WTC11 (cell line): ENCODE results near the gene CNGA1.

Experiments
- ETV6 ChIP-seq: sonication (generic); formaldehyde crosslinking; IDR thresholded peaks from 2 replicates; pipeline ENCODE4 v1.8.1; 2022; ENCODE audit warnings: mild to moderate bottlenecking, missing genetic modification reagents
- FOXP1 ChIP-seq: sonication (generic); formaldehyde crosslinking; IDR thresholded peaks from 2 replicates; pipeline ENCODE4 v1.8.0; 2022; ENCODE audit warnings: missing genetic modification reagents, mild to moderate bottlenecking, moderate library complexity, borderline replicate concordance
- SMAD3 ChIP-seq: sonication (generic); formaldehyde crosslinking; IDR thresholded peaks from 2 replicates; pipeline ENCODE4 v1.8.0; 2022; ENCODE audit warnings: missing genetic modification reagents, mild to moderate bottlenecking, borderline replicate concordance
- TF ChIP-seq, protein P1 (sequence below): fragments of 200-600 bp; IDR thresholded peaks from 2 replicates; pipeline ENCODE4 v1.8.0; 2022; ENCODE audit warnings: antibody characterized with exemption
- TF ChIP-seq, protein P2 (sequence below): sonication (generic); formaldehyde crosslinking; IDR thresholded peaks from 2 replicates; pipeline ENCODE4 v1.8.1; 2023; ENCODE audit warnings: mild to moderate bottlenecking, missing genetic modification reagents
- TF ChIP-seq, protein P3 (sequence below): sonication (generic); formaldehyde crosslinking; IDR thresholded peaks from 2 replicates; pipeline ENCODE4 v1.8.0; 2022; ENCODE audit warnings: mild to moderate bottlenecking, missing genetic modification reagents
- TF ChIP-seq, protein P4 (sequence below): sonication (generic); formaldehyde crosslinking; IDR thresholded peaks from 2 replicates; pipeline ENCODE4 v1.8.0; 2022; ENCODE audit warnings: missing genetic modification reagents
- TF ChIP-seq, protein P5 (sequence below): sonication (generic); formaldehyde crosslinking; conservative IDR thresholded peaks from 2 replicates; pipeline ENCODE4 v1.8.1; 2022; ENCODE audit warnings: mild to moderate bottlenecking, missing genetic modification reagents
- TF ChIP-seq, protein P6 (sequence below): sonication (generic); formaldehyde crosslinking; IDR thresholded peaks from 2 replicates; pipeline ENCODE4 v1.8.1; 2023; ENCODE audit warnings: mild to moderate bottlenecking, moderate library complexity, missing genetic modification reagents

DNA sequence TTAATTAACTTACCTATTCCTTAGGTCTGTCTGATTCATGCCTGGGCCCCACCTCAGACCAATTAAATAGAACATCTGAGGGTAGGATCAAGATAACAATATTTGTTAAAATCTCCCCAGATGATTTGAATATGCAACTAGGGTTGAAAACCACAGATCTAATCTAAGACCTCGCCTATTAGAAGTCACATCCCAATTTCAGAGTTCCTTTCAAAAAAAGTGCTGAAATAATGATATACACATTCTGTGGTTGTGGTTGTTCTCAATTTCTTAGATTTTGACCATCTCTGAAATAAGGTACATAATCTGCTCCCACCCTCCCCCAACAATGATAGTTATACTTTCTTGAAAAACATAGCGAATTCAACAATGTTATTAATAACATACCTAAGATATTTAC lies 27.8 kb upstream of the CNGA1 start:
- TF ChIP-seq, protein P1, sequence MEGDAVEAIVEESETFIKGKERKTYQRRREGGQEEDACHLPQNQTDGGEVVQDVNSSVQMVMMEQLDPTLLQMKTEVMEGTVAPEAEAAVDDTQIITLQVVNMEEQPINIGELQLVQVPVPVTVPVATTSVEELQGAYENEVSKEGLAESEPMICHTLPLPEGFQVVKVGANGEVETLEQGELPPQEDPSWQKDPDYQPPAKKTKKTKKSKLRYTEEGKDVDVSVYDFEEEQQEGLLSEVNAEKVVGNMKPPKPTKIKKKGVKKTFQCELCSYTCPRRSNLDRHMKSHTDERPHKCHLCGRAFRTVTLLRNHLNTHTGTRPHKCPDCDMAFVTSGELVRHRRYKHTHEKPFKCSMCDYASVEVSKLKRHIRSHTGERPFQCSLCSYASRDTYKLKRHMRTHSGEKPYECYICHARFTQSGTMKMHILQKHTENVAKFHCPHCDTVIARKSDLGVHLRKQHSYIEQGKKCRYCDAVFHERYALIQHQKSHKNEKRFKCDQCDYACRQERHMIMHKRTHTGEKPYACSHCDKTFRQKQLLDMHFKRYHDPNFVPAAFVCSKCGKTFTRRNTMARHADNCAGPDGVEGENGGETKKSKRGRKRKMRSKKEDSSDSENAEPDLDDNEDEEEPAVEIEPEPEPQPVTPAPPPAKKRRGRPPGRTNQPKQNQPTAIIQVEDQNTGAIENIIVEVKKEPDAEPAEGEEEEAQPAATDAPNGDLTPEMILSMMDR = no peak
- TF ChIP-seq FOXP1 (CRISPR knock-in tag) (no peak), SMAD3 (no peak), ETV6 (CRISPR knock-in tag) (no peak)
- TF ChIP-seq, protein P2, sequence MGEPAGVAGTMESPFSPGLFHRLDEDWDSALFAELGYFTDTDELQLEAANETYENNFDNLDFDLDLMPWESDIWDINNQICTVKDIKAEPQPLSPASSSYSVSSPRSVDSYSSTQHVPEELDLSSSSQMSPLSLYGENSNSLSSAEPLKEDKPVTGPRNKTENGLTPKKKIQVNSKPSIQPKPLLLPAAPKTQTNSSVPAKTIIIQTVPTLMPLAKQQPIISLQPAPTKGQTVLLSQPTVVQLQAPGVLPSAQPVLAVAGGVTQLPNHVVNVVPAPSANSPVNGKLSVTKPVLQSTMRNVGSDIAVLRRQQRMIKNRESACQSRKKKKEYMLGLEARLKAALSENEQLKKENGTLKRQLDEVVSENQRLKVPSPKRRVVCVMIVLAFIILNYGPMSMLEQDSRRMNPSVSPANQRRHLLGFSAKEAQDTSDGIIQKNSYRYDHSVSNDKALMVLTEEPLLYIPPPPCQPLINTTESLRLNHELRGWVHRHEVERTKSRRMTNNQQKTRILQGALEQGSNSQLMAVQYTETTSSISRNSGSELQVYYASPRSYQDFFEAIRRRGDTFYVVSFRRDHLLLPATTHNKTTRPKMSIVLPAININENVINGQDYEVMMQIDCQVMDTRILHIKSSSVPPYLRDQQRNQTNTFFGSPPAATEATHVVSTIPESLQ (CRISPR knock-in tag) = no peak
- TF ChIP-seq, protein P3, sequence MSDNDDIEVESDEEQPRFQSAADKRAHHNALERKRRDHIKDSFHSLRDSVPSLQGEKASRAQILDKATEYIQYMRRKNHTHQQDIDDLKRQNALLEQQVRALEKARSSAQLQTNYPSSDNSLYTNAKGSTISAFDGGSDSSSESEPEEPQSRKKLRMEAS (CRISPR knock-in tag) = no peak
- TF ChIP-seq, protein P4, sequence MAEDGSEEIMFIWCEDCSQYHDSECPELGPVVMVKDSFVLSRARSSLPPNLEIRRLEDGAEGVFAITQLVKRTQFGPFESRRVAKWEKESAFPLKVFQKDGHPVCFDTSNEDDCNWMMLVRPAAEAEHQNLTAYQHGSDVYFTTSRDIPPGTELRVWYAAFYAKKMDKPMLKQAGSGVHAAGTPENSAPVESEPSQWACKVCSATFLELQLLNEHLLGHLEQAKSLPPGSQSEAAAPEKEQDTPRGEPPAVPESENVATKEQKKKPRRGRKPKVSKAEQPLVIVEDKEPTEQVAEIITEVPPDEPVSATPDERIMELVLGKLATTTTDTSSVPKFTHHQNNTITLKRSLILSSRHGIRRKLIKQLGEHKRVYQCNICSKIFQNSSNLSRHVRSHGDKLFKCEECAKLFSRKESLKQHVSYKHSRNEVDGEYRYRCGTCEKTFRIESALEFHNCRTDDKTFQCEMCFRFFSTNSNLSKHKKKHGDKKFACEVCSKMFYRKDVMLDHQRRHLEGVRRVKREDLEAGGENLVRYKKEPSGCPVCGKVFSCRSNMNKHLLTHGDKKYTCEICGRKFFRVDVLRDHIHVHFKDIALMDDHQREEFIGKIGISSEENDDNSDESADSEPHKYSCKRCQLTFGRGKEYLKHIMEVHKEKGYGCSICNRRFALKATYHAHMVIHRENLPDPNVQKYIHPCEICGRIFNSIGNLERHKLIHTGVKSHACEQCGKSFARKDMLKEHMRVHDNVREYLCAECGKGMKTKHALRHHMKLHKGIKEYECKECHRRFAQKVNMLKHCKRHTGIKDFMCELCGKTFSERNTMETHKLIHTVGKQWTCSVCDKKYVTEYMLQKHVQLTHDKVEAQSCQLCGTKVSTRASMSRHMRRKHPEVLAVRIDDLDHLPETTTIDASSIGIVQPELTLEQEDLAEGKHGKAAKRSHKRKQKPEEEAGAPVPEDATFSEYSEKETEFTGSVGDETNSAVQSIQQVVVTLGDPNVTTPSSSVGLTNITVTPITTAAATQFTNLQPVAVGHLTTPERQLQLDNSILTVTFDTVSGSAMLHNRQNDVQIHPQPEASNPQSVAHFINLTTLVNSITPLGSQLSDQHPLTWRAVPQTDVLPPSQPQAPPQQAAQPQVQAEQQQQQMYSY (CRISPR knock-in tag) = no peak
- TF ChIP-seq, protein P5, sequence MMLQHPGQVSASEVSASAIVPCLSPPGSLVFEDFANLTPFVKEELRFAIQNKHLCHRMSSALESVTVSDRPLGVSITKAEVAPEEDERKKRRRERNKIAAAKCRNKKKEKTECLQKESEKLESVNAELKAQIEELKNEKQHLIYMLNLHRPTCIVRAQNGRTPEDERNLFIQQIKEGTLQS = no peak
- TF ChIP-seq, protein P6, sequence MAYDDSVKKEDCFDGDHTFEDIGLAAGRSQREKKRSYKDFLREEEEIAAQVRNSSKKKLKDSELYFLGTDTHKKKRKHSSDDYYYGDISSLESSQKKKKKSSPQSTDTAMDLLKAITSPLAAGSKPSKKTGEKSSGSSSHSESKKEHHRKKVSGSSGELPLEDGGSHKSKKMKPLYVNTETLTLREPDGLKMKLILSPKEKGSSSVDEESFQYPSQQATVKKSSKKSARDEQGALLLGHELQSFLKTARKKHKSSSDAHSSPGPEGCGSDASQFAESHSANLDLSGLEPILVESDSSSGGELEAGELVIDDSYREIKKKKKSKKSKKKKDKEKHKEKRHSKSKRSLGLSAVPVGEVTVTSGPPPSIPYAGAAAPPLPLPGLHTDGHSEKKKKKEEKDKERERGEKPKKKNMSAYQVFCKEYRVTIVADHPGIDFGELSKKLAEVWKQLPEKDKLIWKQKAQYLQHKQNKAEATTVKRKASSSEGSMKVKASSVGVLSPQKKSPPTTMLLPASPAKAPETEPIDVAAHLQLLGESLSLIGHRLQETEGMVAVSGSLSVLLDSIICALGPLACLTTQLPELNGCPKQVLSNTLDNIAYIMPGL (CRISPR knock-in tag) = no peak
